HG03342 (cell line): ENCODE measurements around the gene SPRR2D.
"Not testable (repeated sequence)": the region's sequence is repeated elsewhere in the genome, so short reads cannot be mapped to it uniquely, and the experiment has no call there.

Experiments
- ATAC-seq: cut with Tn5 transposase; IDR thresholded peaks from one replicate; pipeline ENCODE4 v1.9.1; 2021; ENCODE audit warnings: mild to moderate bottlenecking, moderate library complexity; ENCODE audit not compliant: unreplicated experiment

SPRR2D gene

DNA sequence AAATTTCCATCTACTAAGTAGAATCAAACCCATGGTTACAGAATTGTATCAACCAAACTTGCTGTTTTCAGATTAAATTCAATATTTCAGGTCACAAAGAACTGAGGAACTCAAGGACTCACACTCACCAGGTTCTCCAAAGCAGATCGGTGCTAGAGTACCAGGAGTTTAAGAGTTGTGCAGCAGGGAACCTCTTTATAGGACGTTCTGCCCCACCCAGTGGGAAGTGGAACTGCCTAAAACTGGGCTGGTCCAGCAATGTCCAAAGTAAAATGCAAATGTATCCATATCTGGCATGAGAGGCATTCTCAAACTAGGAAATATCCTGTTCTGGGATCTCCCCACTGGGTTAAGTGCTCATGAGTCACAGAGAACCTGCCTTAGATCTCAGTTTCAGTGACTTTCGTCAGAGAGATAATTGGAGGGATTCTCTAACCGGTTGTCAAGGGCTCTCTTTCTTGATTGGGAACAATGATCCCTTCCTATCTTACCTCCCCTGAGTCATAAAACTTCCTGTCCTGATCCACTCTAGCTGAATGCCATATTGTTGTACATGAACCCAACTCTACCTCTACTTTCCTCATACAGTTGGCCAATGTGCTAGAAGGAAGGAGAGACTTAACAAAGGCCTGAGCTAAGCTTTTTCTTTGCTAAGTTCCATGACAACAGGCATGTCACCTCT lies at the start of gene SPRR2D:
SPRR2D (minus strand) TSS at position 171 of the 682 bp plus-strand sequence. CDS start 774 bp downstream, outside the sequence.
- ATAC-seq = no peak

DNA sequence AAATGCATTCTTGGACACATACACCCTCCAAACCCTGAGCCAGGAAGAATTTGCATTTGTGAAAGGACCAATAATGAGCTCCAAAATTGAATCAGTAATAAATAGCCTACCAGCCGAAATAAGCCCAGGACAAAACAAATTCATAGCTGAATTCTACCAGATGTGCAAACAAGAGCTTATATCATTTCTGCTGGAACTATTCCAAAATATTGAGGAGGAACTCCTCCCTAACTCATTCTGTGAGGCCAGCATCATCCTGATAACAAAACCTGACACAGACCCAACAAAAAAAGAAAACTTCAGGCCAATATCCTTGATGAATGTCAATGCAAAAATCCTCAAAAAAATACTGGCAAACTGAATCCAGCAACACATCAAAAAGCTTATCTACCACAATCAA lies 46.7 kb upstream of the SPRR2D start:
- ATAC-seq = no peak

DNA sequence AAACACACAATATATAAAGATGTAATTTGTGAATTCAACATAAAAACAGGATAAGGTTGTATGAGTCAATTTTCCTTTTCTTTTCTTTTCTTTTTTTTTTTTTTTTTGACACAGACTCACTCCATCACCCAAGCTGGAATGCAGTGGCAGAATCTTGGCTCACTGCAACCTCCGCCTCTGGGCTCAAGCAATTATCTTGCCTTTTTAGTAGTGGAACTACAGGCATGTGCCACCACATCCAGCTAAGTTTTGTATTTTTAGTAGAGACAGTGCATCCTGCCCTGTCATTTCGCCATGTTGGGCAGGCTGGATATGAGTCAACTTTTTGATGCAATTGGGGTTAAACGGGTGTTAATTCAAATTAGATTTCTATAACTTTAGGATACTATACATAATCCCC lies 40.8 kb upstream of the SPRR2D start:
- ATAC-seq = no peak

DNA sequence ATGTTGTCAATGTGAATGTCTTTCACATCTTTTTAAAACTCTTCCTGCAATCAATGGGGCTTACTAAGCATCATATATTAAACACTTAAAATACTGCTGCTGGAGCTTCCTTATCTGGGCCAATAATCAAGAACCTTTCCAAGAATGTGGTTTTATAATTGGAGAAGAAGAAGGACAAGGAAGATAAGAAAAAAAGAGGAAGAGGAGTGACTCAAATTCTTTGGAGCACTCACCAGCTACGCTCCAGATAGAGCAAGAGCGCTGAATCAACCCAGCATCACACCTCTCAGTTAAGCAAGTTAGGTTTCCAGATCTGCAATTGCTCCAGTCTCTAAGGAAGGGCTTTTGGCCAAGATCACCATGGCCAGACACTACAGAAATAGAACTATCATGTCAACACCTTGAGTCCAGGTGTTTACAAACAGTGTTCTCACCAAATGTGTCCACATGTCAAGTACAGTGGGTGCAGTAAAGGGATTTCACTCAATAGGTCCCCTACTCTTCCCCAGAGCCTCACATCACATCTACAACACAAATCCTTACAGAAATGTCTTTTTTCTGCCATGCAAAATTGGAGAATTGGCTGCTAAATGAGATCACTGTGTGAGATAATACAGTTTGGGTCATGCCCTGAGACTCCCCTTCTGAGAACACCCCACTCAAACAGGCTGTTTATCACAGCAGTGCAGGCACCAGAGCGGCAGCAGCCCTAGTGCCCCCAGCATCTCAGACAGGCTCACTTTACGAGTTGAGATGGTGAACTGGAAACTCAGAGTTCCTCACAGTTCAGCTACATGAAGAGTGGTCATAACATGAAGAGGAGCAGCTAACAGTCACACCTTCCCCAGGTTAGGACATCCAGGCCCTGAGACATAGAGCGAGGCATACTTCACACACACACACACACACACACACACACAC lies 32.1 kb upstream of the SPRR2D start:
- no peak for ATAC-seq

DNA sequence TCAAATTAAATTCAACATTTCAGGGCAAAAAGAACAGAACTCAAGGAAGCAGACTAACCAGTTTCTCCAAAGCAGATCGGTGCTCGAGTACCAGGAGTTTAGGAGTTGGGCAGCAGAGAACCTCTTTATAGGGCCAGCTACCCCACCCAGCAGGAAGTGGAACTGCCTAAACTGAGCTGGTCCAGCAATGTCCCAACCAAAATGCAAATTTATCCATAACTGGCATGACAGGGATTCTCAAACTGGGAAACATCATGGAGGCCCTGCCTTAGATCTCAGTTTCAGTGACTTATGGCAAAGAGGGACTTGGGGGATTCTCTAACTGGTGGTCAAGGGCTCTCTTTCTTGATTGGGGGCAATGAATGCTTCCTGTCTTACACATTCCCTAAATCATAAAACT lies 30.6 kb upstream of the SPRR2D start, which contains the start of gene SPRR2B:
SPRR2B (minus strand) TSS at position 101 of the 400 bp plus-strand sequence. CDS start 772 bp downstream, outside the sequence.
- no peak for ATAC-seq

DNA sequence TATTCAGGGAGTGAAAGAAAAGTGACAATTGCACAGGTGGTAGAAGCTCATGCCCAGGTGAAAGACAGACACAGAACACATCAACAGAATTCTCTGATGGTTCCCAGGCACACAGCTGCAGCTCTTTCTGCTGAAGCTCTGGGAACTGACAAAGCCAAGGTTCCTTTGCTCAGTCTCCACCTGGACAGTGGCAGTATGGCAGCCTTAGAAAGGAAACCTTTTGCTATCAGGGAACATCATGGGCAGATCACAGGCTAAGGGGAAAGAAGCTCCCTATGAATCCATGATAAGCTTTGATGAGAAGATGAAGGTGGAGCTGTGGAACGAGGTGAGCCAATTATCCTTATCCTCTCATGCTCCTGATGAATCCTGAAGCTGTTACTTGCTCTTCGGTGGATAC lies 29.3 kb upstream of the SPRR2D start:
- ATAC-seq = no peak

DNA sequence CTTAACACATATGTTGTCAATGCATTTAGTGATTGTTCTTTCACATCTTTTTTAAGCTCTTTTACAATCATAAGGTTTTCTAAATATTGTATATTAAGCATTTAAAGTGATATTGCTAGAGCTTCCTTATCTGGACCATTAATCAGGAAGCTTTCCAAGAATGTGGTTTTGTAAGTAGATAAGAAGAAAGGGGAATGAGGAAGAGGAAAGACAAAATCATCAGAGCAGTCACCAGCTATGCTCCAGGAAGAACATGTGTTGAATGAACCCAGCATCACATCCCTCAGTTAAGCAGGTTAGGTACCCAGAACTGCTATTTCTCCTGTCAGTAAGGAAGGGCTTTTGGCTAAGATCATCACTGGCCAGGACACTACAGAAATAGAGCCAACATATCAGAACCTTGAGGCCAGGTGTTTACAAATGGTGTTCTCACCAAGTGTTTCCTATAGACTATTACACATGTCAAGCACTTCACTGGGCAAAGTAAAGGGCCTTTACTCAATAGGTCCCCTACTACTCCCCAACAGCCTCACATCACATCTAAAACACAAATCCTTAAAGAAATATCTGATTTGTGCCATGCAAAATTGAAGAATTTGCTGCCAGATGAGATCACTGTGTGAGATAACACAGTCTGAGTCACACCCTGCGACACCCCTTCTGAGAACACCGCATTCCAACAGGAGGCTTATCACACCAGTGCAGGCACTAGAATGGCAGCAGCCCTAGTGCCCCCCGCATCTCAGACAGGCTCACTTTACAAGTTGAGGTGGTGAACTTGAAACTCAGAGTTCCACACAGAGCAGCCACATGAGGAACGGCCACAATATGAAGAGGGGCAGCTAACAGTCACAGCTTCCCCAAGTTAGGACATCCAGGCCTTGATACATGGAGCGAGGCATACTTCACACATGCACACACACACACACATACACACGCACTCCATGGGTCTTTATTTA lies 18.2 kb upstream of the SPRR2D start:
- no peak for ATAC-seq

DNA sequence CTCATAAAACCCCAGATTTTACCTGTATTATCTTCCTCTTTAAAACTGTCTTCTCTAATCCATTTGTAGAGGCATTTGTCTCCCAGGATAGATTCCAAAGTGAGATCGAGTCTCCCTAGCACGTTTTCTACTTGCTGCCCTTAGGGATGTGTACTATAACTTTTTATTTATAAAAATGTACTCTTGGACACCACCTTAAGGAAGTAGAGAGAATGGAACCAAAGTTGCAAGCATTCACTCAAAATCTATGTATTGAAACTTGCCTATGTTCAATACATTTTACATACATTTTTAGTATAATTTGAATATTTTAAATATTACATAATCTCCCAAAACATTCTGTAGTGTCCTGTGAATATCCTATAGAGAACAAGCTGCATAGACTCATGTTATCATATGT lies 17.2 kb upstream of the SPRR2D start:
- ATAC-seq = no peak

DNA sequence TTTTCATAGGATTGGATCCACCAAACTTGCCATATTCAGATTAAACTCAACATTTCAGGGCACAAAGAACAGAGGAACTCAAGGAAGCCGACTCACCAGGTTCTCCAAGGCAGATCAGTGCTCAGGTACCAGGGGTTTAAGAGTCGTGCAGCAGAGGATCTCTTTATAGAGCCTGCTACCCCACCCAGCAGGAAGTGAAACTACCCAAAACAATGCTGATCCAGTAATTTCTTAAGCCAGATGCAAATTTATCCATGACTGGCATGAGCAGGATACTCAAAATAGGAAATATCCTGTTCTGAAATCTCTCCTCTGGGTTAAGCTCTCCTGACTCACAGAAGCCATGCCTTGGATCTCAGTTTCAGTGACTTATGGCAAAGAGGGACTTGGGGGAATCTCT lies 16.5 kb upstream of the SPRR2D start, which contains the start of gene SPRR2A:
SPRR2A (minus strand) TSS at position 138 of the 400 bp plus-strand sequence. CDS start 777 bp downstream, outside the sequence.
- ATAC-seq = no peak

DNA sequence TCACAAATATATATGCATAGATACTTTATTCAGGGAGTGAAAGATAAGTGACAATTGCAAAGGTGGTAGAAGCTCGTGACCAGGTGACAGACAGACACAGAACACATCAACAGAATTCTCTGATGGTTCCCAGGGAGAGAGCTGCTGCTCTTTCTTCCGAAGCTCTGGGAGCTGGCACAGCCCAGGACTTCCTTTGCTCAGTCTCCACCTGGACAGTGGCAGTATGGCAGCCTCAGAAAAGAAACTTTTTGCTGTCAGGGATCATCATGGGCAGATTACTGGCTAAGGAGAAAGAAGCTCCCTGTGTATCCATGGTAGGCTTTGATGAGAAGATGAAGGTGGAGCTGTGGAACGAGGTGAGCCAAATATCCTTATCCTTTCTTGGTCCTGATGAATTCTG lies 15.2 kb upstream of the SPRR2D start:
- not testable (repeated sequence) for ATAC-seq

DNA sequence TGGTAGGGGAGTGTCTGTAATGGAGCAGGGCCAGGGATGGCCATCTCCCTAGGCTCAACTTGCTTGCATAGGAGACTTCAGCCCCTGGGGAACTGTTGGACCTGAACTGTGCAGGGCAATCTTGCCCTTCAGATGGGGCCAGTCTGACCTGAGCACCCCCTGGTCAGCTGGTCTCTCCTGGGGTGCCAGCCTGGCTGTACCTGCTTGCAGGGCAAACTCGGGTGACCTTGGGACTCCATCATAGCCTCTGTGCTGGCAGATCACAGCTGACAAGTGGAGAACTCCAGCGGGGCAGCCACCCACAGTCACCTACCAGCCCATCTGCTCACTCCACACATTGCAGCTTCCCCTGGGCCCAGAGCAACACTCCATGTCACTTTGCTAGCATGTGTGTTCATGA lies 8.3 kb upstream of the SPRR2D start:
- ATAC-seq = no peak

DNA sequence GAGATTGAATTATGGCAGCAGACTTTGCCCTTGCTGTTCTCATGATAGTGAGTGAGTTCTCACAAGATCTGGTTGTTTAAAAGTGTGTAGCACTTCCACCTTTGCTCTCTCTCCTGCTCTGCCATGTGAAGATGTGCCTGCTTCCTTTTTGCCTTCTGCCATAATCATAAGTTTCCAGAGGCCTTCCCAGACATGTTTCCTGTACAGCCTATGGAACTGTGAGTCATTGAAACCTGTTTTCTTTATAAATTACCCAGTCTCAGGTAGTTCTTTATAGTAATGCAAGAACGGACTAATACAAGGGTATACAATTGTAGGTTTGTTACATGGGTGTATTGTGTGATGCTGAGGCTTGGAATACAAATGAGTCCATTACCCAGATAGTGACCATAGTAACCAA lies 5.7 kb downstream of the SPRR2D start:
- ATAC-seq = no peak

DNA sequence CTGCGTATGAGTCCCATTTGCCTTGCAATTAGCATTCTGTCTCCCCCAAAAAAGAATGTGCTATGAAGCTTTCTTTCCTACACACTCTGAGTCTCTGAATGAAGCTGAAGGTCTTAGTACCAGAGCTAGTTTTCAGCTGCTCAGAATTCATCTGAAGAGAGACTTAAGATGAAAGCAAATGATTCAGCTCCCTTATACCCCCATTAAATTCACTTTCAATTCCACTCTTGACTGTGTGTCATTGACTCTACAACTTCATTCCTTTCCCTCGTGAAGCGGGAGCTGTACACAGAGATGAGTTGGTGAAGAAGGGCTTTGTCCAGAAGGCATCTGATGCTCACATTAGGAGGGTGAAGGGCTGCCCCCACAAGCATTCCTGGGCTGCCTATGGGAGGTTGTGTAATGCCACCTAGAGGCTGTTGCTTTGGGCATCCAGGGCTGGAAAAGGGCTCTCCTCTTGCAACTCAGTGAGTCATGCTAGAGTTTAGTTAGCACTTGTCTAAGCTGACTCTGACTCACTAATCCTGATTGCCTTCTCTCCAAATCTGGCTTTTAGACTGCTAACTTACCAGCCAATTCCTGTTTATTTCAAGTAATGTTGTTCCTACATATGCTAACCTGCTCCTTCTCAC lies 8.1 kb downstream of the SPRR2D start:
- no peak for ATAC-seq

DNA sequence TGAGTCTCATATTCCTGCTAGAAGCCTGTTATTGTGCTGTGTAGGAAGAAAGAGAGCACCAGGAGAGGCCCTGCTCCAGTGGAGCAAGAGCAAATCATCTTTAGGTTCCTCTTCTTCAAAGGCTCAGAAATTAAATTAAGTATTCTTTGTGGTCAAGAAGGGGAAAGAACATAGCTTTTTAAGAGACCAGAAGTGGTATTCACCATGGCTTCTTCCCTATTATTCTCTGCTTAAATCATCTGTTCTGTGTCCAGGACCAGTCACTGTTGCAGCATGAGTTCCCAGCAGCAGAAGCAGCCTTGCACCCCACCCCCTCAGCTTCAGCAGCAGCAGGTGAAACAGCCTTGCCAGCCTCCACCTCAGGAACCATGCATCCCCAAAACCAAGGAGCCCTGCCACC lies 8.8 kb downstream of the SPRR2D start:
- ATAC-seq = no peak

DNA sequence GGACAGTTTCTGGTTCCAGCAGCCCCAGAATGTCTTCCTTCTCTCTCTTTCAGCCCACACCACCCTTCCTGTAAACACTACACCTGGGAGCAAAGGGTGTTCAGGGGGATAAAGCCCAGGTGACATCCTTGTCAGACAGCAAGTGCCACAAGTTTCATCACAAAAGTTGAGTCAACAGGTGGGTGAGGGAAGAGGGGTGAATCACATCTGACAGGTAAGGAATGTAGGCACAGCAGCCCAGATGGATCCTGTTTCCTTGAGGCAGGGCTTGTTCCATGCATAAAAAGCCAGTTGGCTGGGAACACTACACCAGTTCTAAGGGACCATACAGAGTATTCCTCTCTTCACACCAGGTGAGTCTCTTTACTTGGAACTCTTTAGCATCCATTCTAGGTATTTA lies 10.0 kb downstream of the SPRR2D start, which contains the start of gene SPRR1B:
SPRR1B (plus strand) TSS at position 309 of the 400 bp plus-strand sequence. CDS start 1,143 bp downstream, outside the sequence.
- no peak for ATAC-seq

DNA sequence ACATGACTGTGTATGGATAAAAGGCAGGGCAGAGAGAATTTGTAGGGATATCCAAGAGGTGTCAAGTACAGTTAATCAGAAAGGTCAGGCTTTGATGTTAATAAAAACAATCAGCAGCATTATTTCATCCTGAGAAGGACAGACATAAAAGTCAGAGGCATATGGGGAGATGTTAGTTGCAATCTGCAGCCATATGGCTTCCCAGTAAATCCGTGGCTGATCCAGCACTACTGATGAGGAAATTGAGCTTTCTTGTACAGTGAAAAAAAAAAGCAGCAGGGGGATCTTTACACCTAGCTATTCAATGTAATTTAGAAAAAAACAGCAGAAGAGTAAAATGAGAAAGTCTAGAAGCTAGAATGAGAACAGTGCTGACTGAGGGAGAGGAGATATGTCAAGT lies 12.2 kb downstream of the SPRR2D start:
- ATAC-seq = no peak

DNA sequence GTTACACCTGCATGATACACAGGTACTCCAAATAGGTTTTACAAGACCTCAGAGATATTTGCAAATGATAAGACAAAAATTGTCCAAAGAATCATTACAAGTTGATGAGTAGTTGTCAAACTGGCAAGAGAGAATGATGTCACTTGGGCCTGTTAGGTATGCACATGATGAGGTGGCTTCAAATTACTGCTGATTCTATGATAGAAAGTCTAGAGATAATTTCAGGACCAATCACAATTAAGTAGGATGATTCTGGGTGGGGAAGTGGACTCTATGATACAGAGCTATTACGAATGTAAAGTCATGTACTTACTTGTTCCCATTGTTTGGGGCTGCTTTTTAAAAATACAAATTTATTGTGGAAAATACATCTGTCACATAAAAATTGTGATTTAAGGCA lies 15.1 kb downstream of the SPRR2D start:
- no peak for ATAC-seq

DNA sequence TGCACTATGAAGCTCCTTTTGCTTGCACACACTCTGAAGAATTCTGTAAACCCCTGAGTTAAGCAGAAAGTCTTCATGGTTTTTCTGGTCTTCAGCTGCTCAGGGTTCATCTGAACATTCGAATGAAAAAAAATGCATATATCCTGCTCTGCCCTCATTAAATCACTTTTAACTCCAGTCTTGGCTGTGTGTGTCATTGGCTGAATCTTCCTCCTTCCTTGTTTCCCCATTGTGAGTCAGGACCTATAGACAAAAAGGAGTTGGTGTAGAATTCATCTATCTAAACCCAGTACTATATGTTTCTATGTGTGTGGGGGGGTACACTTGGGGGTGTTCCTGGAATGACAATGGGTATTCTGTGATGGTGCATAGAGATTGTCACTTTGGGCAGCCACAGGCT lies 16.5 kb downstream of the SPRR2D start:
- no peak for ATAC-seq

DNA sequence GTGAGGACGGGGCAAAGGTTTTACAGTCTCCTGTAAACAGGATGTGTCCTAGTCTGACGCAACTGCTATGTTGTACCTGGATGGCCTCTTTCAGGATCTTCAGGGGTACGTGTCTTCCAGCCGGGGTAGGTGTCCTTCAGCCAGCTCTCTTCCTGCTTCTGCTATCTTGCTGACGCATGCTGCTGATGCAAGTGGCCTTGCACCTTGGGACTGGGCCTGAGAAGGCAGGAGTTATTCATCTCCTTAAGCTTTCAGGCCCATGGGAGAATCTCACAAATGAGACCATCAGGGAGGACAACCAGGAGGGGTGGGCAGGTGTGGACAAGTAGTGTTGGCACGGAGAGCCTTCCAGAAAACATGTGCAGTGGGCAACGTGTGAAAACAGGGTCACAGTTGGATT lies 17.8 kb downstream of the SPRR2D start:
- no peak for ATAC-seq

DNA sequence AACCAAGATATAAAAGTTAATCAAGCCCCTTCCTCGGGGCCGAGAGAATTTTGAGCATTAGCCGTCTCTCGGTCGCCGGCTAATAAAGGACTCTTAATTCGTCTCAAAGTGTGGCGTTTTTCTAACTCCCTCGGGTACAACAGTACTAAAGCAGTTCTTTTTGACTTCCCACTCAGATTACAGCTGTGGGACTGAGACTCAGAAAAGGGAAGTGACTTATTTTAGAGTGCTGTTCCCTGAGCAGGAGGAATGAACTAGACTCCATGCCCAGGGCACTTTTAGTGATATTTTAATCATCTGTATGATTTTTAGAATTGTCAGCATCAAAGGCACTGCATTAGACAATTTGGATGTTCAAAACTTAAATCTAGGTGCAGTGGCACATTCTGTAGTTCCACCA lies 18.6 kb downstream of the SPRR2D start:
- ATAC-seq = not testable (repeated sequence)
